Measurements from ENCODE around the gene SEMA3A.
"Not testable (repeated sequence)": the region's sequence is repeated elsewhere in the genome, so short reads cannot be mapped to it uniquely, and the experiment has no call there.

GRCh38 chr7:84062489-84062901 is 132.1 kb downstream of the SEMA3A start:
- not testable (repeated sequence) for TF ChIP-seq TCF4 (CRISPR knock-in tag; IDR thresholded peaks at IDR 0.05; ENCODE audit: borderline replicate concordance); CREB5 (CRISPR knock-in tag; IDR thresholded peaks at IDR 0.05; ENCODE audit: low read depth); PPARA (CRISPR knock-in tag; IDR thresholded peaks at IDR 0.05; ENCODE audit: borderline replicate concordance); ARNTL (CRISPR knock-in tag; IDR thresholded peaks at IDR 0.05; ENCODE audit: borderline replicate concordance, low read depth); ISL1 (CRISPR knock-in tag; IDR thresholded peaks at IDR 0.05); ZNF8 (CRISPR knock-in tag; IDR thresholded peaks at IDR 0.05); CSDC2 (CRISPR knock-in tag; IDR thresholded peaks at IDR 0.05); ESRRG (CRISPR knock-in tag; IDR thresholded peaks at IDR 0.05); OSR1 (CRISPR knock-in tag; IDR thresholded peaks at IDR 0.05); ZFP3 (CRISPR knock-in tag; IDR thresholded peaks at IDR 0.05)
